Erythroblast (primary cell): ENCODE results near the gene WDFY2.

Experiments used
- GATA1 ChIP-seq: IDR thresholded peaks from 2 replicates; pipeline ENCODE4 v1.6.1; 2011; ENCODE audit warnings: low read depth, mild to moderate bottlenecking, control low read depth, low read length, moderate library complexity
- POLR2A ChIP-seq: IDR thresholded peaks from 2 replicates; pipeline ENCODE4 v1.6.1; 2011; ENCODE audit warnings: mild to moderate bottlenecking, low read length

GRCh38 chr13:51707461-51707860 lies 123.2 kb downstream of the WDFY2 start:
- no peak for TF ChIP-seq POLR2A
- no peak for TF ChIP-seq GATA1
